ENCODE data around the gene FGF6.
"Not testable (repeated sequence)": the region's sequence is repeated elsewhere in the genome, so short reads cannot be mapped to it uniquely, and the experiment has no call there.

The FGF6 gene

DNA sequence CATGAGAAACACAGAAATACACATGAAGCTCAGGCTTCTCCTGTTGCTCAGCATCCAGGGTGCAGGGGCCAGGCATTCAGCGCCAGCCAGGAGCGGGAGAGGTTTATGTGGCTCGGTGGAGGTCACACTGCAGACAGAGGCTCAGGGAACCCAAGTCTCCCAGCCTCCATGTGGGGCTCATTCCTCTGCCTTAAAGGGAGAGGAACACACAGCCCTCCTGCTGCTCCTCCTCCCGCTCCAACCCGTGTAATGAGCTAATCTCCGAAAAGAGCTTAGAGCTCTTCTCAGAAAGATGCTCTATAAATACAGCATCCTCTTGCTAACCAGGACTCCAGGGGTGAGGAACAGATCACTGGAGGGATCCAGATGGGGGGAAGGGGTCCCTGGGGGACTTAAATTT is 28.2 kb downstream of the FGF6 start:
- DNase-seq, result no peak

DNA sequence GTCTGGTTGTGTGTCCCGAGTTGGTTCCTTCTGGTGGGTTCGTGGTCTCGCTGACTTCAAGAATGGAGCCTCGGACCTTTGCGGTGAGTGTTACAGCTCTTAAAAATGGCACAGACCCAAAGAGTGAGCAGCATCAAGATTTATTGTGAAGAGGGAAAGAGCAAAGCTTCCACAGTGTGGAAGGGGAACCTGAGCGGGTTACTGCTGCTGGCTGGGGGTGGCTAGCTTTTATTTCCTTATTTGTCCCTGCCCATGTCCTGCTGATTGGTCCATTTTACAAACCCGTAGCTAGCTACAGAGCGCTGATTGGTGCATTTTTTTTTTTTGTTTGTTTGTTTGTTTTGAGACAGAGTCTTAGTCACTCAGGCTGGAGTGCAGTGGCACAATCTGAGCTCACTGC is 29.3 kb downstream of the FGF6 start:
- no peak for DNase-seq

- no peak for DNase-seq
These were observed 33.1 kb downstream of the FGF6 start for GRCh38 chr12:4412465-4412864.

- no peak for DNase-seq
These were observed 33.6 kb downstream of the FGF6 start for GRCh38 chr12:4412056-4412455.

- no peak for DNase-seq
These were observed 38.5 kb downstream of the FGF6 start for GRCh38 chr12:4407136-4407535.

DNA sequence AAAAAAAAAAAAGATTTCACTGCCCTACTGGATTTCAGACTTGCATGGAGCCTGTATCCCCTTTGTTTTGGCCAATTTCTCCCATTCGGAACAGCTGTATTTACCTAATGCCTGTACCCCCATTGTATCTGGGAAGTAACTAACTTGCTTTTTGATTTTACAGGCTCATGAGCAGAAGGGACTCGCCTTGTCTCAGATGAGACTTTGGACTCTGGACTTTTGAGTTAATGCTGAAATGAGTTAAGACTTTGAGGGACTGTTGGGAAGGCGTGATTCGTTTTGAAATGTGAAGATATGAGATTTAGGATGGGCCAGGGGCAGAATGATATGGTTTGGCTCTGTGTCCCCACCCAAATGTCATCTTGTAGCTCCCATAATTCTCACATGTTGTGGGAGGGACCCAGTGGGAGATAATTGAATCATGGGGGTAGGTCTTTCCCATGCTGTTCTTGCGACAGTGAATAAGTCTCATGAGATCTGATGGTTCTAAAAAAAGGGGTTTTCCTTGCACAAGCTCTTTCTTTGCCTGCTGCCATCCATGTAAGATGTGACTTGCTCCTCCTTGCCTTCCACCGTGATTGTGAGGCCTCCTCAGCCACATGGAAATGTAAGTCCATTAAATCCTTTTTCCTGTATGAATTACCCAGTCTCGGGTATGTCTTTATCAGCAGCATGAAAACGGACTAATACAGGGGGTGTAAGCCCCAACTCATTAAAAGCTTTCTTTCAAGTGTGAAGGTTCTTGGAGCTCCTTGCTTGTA is 40.6 kb downstream of the FGF6 start:
- not testable (repeated sequence) for DNase-seq

- no peak for DNase-seq
These were observed 42.6 kb downstream of the FGF6 start for GRCh38 chr12:4402996-4403395.

DNA sequence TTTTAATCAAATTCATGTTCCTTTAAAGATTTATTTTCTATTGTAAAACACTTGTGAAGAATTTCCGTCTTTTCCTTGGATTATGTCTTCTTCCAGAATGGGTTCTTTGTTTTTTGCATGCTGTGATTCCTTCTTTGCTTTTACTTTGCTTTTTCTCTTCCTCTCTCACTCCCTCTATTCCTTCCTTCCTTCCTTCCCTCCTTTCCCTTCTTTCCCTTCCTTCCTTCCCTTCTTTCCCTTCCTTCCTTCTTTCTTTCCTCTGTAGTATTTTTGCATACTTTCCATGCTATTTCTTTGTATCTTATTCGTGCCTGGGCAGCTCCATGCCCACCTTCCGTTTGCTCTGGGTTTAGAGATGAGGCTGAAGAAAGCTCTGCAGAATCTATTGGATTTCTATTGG is 44.5 kb downstream of the FGF6 start:
- DNase-seq, result no peak

GRCh38 chr12:4395818-4396217 is 49.8 kb downstream of the FGF6 start:
- peak in 1 of 2 donors; percentile 27 for DNase-seq

GRCh38 chr12:4393211-4393610 is 52.4 kb downstream of the FGF6 start:
- DNase-seq, result no peak

DNA sequence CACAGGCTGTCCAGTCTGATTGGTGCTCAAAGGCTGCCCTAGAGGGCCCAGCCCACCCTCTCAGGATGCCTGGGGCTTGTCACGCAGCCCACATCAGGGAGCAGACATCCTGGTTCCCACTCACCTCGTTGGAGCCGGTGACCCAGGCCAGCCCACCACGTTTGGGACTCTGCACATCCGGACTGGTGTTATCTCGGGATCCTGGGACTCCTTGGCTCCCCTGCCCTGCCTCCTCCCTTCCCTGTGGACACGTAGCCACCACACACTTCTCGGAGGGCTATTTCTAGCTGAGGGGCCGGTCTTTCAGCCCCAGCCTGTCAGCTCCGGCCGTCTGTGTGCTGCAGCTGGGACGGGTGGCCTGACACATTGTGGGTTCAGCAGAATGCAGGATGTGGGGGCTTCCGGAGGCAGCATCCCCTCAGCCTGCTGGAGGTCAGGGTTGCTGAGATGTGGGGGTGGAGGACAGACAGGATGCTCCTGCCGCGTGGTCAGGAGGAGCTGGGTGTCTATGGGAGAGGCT is 53.3 kb downstream of the FGF6 start:
- peak in 1 of 2 donors; percentile 82 for DNase-seq

DNA sequence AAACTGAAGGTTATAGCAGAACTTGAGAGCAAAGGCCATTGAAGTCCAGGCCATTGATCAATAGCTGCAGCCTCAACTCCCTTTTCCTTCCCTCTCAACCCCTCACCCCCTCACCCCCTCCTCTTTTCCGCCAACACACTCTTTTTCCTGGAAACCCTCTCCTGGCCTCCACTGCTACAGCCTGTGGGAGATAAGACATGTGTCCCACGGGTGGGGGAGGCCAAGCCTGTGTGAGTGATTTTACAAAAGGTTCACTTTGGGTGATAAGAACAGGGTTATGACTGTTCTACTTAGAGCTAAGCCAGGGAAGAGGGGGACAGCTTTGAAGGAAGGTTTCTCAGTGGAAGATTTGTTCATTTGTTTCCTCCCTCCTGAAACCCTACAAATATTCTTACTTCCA is 57.0 kb downstream of the FGF6 start:
- no peak for DNase-seq

DNA sequence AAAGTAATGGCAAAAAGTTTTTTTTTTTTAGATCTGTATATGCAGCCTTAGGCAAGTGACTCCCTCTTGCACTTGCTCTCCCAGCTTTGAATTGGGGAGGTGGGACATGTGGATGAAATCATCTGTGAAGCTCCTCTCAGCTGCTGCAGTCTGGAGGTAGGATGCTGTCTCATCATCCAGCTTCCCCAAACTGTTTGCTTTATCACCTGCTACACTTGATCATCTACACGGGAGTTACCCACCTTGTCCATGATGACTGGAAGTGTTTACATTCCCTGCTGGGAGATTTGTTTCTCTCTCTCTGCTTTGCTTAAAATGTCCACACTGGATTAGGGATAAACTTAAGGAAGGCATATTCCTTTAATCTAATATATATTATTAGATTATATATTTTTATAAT is 57.6 kb downstream of the FGF6 start:
- DNase-seq, result no peak

DNA sequence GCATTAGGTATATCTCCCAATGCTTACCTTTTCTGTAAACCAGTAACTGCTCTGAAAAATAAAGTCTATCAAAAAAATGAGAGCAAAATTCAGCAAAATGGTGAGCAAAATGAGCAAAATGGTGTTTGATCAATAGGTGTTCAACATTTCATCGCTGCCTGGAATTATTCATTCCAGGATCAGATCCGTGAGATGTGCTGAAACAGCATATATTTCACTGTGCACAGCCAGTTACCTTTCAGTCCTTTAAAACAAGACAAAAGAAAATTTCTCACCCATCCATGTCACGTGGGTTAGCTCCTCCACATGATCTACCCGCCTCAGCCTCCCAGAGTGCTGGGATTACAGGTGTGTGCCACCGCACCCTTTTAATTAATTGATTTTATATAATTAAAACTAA is 58.0 kb downstream of the FGF6 start:
- DNase-seq, result no peak

GRCh38 chr12:4386801-4387200 is 58.8 kb downstream of the FGF6 start:
- no peak for DNase-seq
